Omental fat pad (tissue), 4 donors: ENCODE data around the gene WDR70. TPM values are rescaled to one million over a fixed set of nuclear protein-coding genes. Genes with fewer than 3 reads are reported as not detected.
"Not testable (repeated sequence)": the region's sequence is repeated elsewhere in the genome, so short reads cannot be mapped to it uniquely, and the experiment has no call there.

Source experiments
- ATAC-seq: fragments of 150-250 bp; one replicate; pipeline ENCODE4 v1.9.1; 2016; ENCODE audit warnings: mild to moderate bottlenecking, moderate library complexity; ENCODE audit not compliant: low FRiP score
- DNase-seq: peaks from one replicate; pipeline ENCODE4 v3.0.0-alpha.2; 2019; ENCODE audit warnings: low spot score
- total RNA-seq, 4 donors: library from RNA; depleted of rRNA; stranded (reverse); fragments of >200 nt; gene quantifications; one replicate each; pipeline ENCODE4 v1.1.0, GENCODE V29; 2016
- TF ChIP-seq, protein P1 (sequence below), 3 donors: fragments of 450-650 bp; IDR thresholded peaks; one replicate each; pipeline ENCODE4 v1.5.1; 2016 to 2017; ENCODE audit warnings: antibody characterized with exemption in 3 of 3, mild to moderate bottlenecking in 3 of 3, moderate library complexity in 2 of 3

The WDR70 gene
- total RNA-seq, 4 donors from 2014 or later, result 17.4 to 37.7 (median 24.0) TPM

DNA sequence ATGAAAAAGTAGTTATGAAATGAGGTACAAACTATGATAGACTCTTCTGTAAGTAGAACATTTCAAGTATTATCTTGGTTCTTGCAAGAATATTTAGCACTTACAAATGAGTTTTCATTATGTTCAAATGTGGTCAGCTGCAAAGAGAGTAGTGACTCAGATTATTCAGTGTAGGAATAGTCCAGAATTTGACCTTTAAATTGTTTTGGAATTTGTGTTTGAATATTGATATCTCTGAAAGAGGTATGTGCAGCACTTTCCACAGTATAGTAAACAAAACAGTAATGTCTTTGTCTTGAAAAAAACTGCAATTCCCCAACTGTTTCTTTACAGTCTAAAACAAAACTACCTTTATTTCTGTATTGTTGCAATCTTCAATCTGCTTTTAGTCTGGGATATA, 56.1 kb downstream of the WDR70 start:
- ATAC-seq (no peak), DNase-seq (no peak)
- TF ChIP-seq, protein P1, sequence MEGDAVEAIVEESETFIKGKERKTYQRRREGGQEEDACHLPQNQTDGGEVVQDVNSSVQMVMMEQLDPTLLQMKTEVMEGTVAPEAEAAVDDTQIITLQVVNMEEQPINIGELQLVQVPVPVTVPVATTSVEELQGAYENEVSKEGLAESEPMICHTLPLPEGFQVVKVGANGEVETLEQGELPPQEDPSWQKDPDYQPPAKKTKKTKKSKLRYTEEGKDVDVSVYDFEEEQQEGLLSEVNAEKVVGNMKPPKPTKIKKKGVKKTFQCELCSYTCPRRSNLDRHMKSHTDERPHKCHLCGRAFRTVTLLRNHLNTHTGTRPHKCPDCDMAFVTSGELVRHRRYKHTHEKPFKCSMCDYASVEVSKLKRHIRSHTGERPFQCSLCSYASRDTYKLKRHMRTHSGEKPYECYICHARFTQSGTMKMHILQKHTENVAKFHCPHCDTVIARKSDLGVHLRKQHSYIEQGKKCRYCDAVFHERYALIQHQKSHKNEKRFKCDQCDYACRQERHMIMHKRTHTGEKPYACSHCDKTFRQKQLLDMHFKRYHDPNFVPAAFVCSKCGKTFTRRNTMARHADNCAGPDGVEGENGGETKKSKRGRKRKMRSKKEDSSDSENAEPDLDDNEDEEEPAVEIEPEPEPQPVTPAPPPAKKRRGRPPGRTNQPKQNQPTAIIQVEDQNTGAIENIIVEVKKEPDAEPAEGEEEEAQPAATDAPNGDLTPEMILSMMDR (IDR thresholded peaks at IDR 0.05), result no peak

DNA sequence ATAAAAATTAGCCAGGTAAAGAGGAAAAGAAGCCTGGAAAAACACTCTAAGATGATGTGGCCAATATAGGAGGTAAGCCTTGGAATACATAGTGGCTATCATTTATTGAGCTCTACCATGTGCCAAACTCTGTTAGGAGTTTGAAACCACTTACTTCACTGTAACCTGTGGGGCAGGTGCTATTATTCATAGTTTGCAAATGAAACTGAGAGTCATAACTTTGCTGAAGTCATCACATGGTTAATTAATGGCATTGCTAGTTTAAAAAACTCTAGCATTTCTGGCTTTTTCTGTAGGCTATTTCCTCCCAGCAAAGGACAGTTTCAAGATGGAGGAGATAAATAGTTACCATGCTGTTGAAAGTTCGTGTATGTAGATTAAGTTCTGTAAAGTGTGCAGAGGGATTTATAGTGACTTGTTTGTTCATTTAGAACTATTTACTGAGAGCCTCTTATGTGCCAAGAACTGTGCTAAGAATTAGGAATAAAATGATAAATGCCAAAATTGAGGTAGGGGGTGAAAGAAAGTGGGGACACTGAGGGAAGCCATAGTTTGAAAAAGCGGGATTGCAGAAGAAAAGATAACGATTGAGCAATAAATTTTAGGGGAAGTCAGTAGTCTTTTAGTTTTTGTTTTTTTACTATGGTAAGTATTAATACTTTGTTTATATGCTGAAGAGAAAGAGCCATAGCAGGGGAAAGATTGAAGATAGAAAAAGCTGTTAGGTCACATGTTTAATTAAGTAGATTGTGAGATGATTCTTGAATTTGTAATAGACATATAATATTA, 57.2 kb downstream of the WDR70 start:
- DNase-seq (no peak), ATAC-seq (no peak)
- TF ChIP-seq, protein P1 (IDR thresholded peaks at IDR 0.05), result no peak

DNA sequence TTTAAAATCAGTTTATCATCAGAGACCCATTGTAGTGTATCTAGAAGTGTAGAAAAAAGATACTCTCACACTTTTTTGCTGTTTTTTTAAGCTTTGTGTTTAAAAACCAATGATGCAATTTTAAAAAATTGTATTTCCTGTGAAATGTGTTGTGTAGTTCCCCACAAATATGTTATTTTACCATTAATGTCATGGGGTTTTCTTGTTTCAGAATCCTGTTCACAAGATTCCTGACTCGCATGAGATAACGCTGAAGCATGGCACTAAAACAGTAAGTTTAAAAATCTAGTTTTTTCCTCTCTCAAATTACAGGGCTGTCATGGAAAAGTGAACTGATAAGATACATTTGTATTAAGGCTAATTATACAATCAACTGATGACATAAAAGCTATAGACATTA, 58.6 kb downstream of the WDR70 start:
- TF ChIP-seq, protein P1 (IDR thresholded peaks at IDR 0.05), result no peak
- ATAC-seq, result no peak
- DNase-seq, result no peak

DNA sequence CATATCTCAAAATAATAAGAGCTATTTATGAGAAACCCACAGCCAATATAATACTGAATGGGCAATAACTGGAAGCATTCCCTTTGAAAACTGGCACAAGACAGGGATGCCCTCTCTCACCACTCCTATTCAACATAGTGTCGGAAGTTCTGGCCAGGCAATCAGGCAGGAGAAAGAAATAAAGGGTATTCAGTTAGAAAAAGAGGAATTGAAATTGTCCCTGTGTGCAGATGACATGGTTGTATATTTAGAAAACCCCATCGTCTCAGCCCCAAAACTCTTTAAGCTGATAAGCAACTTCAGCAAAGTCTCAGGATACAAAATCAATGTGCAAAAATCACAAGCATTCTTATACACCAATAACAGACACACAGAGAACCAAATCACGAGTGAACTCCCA, 66.7 kb downstream of the WDR70 start:
- DNase-seq, ATAC-seq: not testable (repeated sequence)

DNA sequence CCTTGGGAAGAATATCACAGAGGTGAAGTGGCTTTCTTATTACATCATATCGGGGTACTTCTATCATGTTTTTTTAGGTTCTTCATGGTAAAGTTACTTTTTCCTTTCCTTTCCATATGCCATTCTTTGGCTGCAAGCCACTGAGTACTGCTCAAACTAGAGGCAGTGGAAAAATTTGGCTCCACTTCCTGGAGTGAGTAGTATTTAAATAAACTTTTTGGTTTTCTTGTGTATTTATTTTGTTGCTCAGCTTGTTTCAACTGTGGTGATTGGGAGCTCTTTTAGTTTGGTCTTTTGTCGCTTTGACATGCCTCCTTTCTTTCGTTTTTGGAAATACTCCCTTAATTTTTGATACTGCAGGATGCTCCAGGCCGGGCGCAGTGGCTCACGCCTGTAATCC, 69.8 kb downstream of the WDR70 start:
- ATAC-seq (no peak), DNase-seq (no peak)
- TF ChIP-seq, protein P1 (IDR thresholded peaks at IDR 0.05), result no peak

DNA sequence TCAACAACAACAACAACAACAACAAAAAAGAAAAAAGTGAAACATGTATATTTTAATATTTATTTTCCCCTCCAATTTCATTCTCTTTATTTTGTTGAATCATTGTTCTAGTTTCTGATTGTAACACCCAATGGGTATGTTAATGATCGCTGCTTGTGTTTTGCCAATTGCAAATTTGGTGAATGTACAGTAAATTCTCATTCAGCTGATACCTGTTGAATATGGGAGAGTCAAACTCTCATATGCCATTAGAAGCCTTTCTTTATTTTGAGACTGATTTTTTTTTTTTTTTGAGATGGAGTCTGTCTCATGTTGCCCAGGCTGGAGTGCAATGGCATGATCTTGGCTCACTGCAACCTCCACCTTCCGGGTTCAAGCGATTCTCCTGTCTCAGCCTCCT, 72.9 kb downstream of the WDR70 start:
- not testable (repeated sequence) for ATAC-seq, DNase-seq

DNA sequence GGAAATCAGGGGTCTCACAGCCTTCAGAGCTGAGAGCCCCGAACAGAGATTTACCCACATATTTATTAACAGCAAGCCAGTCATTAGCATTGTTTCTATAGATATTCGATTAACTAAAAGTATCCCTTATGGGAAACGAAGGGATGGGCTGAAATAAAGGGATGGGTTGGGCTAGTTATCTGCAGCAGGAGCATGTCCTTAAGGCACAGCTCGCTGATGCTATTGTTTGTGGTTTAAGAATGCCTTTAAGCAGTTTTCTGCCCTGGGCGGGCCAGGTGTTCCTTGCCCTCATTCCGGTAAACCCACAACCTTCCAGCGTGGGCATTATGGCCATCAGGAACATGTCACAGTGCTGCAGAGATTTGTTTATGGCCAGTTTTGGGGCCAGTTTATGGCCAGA, 74.1 kb downstream of the WDR70 start:
- ATAC-seq, DNase-seq: not testable (repeated sequence)

DNA sequence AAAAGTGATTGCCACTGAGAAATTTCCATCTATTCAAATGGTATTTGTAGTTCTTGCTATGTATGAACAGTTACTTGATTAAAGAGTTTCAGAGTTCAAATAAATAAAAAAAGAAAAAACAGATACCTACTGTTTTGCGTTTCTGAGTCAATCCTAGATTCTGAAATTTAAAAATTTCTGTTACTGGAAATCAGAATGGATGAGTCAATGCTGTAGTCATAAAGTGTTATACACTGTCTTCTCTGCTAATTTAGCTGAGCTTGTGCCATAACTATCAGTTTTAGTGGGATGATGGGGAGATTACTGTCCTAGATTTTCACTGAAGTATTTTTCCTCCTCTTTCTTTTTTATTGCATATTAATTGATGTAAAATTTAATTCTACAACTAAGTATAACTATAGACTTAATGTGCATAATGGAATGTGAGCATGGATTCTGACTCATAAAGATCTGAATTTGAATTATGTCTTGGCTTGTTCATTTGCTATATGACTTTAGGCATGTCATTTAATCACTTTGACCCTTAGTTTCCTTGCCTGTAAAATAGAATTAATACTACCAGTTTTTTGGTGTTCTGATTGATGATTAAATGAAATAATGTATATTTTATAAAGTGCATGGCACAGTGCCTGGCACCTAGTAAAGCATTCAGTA, 75.4 kb downstream of the WDR70 start:
- DNase-seq, ATAC-seq: not testable (repeated sequence)

DNA sequence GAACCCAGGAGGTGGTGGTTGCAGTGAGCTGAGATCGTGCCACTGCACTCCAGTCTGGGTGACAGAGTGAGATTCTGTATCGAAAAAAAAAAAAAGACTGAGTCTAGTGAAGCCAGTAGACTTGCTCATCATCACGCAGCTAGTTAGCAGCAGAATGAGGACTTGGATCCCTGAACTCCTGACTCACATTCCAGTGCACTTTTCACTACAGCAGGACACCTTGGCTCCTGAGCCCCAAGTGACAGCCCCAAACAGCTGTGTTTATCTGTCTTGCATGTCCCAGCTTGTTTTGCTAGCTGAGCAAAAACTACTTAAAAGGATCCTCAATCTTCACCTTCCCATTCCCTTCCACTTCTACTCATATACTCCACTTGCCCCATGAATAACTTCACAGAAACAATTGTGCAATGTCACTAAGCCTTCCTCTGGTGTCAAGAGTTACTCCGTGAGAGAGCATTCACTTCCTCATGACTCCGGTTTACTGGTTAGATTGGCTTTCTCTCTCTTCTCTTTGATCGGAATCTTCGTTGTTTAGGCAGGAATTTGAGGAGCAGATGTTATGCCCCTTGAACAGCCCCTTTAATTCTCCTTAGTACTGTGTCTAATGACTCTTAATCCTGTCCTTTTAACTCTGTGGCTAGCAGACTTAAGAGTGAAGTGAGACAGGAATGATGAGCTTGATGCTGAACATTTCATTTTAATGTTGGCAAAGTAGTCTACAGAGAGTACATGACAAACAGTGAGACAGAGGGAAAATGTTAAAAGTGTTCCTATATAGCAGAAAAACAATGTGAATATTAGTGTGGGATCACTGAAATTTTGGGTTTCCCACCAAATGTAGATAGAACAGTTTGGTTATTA, 84.3 kb downstream of the WDR70 start:
- ATAC-seq, DNase-seq: not testable (repeated sequence)

DNA sequence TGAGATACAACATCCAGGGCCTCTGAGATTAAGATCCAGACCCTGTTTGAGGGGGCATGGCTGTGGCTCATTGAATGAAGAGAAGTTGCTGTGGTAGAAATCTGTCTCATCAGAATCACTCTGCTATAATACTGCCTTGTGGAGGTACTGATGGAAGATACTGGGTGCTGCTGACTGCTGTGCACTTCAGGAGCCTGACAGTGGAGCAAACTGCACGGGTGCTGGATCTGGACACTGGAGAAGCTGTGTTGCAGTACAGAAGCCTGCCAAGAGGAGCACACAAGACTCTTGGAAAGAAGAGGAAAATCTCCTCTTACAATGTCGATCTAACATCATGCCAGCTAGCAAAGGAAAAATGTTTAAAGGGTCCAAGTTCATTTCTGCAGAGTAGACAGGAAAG, 85.5 kb downstream of the WDR70 start:
- DNase-seq, ATAC-seq: not testable (repeated sequence)

DNA sequence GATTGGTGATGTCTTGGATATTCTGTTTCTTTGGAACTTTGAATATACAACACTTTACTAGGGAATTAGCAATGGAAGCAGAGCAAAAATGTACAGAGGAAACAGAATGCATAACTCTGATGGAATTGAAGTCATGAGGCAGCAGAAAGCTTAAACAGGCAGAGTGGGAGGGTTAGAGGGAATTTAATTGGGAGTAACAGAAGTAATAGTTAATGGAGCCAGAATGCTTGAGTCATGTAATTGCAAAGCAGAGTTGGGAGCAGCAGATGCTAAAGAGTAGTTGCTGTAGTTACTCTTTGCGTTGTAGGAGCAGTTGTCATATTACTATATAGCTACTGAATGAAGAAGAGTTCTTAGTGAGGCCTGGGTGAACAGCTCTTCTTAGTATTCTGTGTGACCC, 90.3 kb downstream of the WDR70 start:
- not testable (repeated sequence) for ATAC-seq, DNase-seq
